Fibroblast of skin of scalp (primary cell): ENCODE results near the gene MAST4.

Source experiments
- DNase-seq: peaks from one replicate; pipeline ENCODE4 v3.0.0-alpha.2; 2013

The MAST4 gene

DNA sequence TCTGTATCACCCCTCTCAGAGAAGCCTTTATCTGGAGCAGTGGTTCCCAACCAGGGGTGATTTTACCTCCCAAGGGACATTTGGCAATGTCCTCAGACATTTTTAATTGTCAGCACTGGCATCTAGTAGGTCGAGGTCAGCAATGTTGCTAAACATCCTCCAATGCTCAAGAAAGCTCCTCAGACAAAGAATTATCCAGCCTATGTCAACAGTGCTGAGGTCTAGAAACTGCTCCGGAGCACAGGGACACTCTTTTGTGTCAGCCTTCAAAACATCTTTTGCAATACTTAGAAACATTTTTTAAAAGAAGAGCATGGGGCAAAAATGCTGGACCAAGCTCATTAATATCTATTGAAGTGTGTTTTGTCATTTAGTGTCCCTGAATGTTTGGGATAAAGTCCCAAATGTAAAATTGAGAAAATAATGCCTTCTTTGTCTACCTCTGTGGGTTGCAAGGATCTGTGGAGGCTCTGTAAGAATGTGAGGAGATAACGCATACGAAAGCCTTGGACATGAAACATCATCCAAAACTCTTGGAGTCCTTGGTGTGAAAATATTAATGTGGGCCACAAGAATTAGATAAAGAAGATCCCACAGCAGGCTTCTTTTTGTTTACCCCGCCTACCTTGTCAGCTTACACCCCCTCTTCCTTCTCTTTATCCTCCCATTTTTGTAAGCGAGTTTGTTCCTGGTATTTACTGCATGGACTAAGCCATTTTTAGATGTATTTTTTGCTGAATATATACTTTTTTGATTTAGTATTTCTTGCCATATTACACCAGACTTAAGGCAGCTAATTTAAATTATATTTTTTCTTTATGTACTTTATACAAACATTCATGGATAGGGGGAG is 406.9 kb downstream of the MAST4 start:
- DNase-seq: no peak

DNA sequence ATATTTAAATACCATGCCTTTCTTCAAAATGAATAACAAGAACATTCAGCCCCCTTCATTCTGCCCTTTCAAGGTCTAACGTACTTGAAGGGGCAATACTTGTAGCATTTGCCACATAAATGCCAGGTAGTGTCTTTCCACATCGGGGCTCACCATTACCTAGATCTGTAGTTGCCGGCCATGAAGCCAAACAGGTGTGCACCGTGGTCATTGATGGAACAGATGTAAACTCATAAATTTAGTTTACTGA is 407.4 kb downstream of the MAST4 start:
- DNase-seq: no peak

DNA sequence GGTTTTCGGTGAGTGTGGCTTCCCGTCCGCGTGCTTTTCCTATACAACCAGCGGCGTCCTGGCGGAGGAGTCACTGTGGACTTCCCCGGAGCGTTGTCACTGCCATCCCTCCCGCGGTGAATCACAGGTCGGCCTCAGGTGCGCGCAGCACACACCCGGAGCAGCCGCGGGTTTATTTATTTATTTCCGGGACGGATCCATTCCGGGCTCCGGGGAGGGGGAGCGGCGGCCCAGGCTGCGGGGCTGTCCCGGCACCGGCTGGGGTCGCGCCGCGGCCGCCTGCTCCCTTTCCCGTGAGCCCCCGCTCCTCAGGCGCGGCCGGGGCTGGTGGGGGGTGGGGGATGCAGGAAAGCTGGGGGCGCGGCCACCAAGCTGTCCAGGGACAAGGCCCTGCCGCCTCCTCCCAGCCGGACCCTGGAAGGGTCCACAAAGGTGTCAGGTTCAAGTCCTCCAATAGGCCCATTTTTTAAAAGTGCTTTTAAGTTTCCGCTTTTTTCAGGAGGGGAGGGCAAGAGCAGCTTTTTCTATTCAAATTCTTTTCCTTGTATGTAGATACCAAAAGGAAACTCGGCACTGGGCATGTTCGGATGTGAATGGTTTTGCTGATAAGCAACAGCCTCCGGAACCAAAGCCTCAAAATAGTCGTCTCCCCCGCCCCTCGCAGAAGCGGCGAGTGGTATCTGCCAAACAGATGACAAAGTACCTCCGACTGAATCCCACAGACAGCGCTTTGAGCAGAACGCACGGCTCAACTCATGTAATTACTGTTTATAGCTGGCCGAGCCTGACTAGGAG is 407.9 kb downstream of the MAST4 start:
- DNase-seq: peak; percentile 78

DNA sequence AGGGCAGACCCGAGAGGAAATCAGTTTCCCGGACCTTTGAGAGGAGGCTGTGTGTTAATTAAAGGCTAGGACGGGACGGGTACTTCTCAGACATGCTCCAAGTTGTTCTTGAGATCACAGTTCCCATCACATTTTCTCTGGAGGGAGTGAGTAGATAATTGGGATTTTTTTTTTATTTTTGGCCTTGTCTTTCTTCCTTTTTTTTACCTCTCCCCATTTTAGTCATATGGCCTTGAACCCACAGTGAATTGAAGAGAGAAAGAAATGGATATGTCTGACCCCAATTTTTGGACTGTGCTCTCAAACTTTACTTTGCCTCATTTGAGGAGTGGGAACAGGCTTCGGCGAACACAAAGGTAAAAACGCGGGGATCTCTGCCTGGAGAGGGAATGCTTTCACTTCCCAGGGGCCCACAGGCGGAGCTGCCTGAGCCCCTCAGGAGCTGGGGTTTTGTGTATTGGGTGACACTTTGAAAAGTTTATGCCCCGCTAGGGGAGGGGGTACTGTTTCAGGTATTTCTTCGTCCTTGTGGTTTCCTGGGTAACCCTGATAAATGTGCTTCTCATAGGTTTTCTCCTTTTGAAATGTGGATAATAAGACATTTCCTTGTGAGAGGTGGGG is 408.6 kb downstream of the MAST4 start:
- no peak for DNase-seq

DNA sequence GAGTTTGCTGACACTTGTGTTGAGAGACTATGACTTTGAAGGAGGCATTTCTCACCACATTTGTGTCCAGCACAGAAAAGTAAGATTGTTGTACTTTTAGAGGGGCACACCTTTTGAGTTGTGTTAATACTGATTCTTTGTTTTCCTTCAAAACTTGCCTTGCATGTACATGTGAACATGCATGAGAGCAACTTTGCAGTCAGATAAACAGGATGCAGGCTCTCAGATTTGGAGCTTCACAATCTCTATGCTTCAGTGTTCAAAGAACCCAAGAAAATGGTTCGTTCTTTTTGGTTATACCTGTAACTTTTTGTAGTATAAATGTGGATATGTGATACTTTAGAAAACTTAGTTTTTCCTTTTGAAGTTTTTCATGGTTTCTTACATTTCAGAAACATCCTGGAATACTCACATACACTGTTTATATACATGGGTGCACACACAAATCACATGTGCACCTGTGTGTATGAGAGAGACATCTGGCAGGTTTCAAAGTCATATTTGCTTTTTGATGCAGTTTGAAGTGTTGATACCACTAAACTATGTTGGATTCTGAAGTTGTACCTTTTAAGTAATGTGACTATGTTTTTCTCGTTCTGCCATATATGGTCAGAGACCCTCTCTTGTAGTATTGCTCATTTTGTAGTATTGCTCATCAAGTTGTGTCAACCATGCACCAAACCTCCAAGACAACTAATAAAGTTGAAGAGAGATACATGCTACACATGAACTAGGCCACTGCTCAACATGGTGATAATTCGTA is 409.7 kb downstream of the MAST4 start:
- no peak for DNase-seq

DNA sequence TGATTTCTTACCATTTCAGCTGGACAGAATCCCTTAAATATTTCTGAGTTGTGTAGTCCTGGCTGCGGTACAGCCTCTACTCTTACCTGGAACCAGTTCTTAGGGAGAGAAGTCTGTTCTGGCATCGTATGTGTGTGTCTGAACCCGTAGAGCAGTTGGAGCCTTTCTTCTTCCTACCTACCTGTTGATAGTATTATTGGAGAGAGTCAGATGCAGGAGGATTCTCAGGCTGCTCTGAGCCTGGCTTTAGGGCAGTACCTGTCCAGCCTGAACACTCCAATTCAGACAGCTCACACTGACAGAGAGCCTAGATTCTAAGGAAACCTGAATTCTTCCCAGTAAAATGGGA is 410.3 kb downstream of the MAST4 start:
- no peak for DNase-seq

DNA sequence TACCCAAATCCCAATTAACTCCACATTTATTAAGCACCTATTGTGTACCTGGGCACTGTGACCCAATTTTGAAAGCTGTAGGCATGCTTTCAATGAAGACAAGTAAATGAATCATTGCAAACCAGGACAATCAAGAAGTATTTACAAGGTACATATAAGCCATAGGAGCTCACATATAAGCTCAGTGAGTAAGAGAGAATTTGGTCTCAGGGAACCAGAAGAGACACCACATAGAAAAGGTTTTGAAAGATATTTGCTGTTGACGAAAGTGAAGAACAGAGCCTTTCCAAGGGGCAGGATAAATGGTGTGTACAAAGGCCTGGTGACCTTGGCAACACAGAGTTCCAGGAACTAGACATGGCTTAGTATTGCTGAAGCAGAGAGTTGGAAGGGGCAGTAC is 412.8 kb downstream of the MAST4 start:
- no peak for DNase-seq

DNA sequence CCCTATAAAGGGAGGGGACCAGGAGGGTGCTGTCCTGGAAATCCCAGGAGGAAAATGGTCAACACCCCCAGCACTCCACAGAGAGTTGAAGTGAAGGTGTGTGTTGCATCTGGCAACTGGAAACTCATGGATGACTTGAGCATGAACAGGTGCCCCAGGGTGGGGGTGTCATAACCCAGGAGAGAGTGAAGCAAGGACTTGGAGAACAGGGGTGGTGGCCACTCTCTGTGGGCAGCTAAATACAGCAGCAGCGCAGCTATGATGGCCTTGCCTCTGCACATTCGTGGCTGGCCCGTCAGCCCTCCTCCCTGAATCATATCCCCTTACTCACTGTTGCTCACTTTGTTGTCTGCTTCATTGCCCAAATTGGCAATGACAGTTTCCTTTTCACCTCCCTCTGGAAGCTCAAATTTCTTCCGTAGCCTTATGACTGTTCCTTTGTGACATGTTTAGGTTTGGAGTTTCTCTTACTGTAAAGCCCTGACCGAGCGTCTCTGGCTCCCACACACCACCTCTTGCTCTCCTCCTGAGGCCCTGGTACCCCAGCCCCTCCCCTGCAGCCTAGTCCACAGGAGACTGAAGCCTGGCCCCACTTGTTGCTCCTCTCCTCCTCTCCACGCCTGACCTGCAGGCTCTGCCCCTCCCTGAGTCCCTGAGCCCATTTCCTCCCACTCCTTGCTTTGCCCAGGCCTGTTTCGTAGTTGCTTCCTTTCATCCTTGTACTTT is 414.7 kb downstream of the MAST4 start:
- DNase-seq: peak; percentile 32

DNA sequence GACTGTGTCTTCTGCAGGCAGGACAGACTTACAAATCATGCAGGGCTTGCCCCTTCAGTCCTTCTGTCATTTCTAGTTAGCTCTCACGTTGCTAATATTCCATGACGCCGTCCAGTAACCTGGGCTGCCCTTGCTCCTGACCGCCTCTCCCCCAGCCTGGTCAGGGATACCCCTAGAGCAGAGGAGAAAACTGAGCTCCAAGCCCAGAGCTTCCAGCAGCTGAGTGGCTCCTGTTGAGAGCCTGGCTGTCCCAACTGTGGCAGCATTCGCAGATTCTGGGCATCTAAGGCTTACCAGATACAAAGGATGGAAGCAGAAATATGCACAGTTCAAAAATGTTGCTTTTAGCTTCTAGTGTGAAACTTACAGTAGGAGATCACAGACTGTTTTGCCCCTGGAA is 415.2 kb downstream of the MAST4 start:
- no peak for DNase-seq

DNA sequence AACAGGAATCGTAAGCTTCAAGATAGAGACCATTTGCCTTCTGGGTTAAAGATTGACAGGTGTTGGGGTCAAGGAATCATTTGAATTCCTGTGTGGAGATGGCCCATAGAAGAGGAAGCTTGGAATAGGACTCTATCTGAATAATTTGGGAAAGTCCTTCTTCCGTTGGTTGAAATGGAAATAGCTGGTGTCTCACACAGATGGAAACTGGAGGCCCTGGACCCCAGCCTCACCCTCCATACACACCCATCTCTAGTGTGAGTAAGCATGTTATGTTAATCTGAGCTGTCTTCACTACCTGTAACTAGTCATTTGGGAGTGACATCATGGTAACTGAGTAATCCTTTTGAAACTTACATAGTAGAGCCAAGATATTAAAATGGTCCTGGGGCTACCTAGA is 416.0 kb downstream of the MAST4 start:
- no peak for DNase-seq

DNA sequence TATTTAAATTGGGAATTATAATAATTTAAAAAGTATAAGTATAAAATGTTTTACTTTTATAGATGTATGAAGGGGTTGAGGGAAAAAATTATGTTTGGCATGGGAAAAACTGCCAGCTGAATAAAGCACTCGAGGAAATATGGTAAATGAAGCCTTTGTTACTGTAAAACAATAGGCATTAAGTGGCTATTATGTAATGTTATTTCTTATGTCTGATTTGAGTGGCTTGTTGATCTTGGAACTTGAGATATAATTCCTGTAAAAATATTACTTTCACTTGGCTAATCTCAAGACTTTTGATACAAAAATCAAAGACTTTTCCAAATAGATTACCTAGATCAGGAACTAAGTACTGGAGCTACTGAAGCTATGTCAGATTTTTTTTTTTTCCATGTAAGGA is 417.5 kb downstream of the MAST4 start:
- DNase-seq: no peak

DNA sequence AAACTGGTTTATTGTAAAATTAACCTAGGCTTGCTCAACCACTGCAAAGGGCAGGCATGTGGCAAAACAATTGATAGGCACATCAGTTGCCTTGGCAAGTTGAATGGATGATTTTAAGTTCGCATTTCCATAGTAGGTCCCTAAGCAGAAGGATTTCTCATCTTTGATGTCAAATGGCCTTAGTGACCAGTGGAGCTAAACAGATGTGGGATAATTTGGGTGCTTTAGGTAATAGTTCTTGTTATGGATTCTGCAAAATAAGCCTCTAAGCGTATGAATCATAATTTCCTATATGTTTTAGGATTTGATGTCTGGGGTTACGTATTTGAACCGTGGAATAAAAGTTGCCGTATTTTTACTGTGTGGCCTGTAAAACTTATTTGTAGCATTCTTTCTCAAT is 418.0 kb downstream of the MAST4 start:
- DNase-seq: no peak

DNA sequence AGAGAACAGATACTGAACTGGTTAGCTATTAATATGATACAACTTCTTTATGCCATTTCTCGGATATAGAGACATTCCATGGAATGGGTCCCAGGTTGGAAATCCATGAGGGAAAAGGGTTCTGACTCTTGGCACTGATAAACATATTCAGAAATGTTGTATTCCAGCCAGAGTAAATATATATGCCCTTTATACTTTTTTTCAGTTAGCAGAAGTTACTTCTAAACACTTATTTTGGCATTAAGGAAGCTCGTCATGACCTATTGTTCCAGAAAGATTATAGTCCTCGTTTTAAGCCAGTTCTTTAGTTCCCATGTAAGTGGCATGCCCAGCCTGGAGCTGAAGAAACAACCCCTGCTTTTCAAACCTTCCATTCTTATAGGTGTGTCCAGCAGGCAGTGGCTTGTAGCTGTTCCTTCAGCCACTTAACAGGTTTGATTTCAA is 418.8 kb downstream of the MAST4 start:
- no peak for DNase-seq

DNA sequence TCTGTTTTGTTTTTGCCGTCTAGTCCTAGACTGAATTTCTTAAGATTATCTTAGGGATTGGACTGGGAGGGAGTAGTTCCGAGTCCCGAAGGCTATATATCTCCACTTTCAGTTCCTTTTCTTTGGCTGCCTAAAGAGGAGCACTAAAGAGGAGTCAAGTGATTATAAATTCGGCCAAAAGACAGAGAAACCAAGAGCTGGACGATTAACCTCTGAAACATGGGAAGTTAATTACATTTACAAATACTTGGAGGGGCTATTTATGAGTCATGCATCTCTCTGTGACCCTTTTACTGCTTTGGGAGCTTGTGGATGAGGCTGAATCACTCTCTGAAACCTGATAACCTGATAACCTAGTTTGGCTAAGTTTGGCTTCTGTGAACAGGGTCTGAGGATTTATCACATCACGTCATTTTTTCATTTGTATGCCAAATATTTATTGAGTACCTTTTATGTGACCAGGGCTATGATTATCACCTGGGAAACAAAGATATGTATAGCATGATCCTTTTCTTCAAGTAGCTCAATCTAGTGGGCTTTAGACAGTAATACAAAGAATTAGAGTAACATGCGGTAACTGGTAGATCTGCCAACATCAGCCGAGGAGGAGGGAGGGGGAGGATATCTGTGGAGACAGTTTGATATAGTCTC is 419.5 kb downstream of the MAST4 start:
- no peak for DNase-seq

DNA sequence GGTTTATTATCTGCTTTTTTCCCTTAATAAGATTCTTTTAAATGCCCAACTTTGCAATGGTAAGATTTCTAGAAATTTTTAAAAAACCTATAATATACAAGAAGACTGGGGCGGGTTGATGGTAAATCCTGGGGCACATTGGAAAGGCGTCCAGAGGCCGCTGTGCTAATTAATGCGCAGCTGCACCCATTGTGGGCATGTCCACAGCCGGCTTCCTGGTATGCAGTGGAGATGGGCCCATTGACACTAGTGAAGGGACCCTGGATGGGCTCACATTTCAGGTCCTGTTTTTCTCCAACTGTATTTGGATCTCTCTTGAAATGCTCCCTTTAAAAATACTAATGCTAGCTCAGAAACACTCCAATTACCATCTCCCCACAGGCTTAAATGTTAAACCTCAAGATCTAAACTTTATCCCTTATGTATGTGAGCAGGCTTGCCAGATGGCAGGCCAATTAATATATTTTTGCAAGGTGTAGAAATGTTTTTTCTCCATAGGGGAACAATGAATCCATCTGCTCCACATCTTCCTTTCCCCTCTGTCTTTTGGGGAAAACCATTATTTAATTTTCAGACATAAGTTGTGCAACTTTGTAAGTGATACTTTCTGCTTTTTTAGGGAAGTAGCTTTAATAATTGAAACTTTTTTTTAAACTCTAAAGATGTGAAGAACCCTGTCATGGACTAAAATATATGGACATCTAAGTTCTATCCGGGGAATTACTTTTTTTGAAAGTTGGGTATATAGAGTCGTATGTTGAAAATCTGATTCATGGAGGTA is 423.1 kb downstream of the MAST4 start:
- DNase-seq: no peak

DNA sequence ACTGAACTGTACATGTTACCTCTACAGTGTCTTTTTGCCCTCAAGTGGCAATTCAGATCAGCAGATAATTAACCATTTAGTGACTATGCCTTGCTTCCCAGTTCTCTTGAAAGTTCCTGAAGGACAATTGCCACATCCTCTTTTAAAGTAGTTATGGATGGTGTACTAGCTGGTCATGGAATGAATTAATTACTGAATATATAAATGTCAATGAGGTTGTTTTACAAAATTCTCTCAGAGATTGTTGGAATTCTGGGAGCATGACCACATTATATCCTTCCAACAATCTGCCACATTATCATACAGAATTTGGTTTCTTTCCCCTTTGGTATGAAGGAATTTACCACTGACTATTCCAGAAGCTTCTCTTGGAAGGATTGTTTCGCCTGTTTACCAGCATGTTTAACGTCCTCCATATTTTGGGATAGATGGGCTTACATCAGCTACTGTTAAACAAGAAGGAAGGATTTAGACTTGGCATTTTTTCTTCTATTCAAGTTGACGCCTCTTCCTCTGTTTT is 424.0 kb downstream of the MAST4 start:
- DNase-seq: peak; percentile 52

DNA sequence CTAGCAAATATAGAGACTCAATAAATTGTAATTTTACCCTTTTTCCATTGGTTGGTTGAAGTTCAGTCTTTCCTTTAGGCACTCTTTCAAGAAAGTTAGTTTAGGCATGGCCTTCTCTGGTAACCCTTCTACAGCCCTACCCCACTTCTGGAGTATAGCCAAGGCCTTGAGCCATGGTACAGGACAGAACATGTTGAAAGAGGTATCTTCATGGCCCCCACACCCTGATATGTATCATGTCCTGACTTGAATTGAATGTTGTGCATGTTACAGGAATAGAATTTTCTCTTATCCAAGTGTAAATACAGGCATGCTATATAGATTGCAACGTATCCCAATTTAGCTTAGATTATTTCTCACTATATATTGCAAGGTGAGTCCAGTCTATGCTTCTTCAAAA is 424.8 kb downstream of the MAST4 start:
- no peak for DNase-seq

DNA sequence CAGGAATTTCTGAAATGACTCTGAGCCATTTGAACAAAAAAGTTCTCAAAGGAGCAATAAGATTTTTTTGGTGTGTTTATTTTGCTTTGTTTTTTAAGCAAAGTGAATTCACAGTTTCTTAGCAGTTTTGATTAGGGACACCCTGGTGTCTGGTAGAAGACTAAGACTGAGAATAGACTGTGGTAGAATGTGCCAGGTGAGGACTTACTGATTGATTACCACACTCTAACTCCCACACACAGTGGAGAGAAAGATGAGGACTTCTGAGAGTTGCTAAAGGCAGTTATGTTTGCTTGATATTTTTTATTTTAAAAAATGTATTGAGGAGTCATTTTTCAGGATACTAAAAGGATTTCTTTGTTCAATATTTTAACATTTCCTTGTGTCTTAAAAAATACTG is 425.3 kb downstream of the MAST4 start:
- no peak for DNase-seq

DNA sequence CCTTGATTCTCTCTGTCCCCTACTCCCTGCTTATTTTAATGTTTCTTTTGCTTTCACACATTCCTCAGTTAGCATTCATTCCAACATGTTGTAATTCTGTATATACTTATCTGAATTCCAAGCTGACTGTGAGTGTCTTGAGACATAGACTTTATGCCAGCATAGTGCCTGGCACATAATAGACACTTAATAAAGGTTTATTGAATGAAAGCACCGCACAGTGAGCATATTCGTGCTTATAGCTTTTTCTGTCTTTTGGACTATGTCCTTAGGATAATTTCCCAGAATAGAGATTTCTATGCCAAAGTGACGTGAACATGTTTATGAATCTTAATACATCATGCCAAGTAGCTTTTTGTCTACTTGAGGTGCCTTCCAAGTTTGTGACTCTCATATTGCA is 425.8 kb downstream of the MAST4 start:
- DNase-seq: no peak

DNA sequence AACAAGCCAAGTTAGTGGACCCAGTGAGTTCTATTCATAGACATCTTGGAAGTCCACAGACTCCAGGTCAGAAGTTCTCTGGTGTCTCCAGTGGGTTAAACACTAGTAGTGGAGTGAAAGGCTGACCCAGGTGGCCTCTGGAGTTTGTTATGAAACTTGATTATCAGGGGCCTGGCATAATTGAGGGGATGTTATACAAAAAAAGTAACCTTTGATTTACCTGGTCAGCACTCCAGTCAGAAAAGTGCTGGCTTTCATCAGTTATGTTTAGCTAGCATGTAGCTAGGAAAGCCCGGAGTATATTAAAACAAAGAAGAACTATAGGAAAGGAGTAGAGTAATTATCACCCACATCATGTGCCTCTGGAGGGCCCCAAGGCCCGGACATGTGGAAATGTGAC is 429.3 kb downstream of the MAST4 start:
- DNase-seq: no peak

DNA sequence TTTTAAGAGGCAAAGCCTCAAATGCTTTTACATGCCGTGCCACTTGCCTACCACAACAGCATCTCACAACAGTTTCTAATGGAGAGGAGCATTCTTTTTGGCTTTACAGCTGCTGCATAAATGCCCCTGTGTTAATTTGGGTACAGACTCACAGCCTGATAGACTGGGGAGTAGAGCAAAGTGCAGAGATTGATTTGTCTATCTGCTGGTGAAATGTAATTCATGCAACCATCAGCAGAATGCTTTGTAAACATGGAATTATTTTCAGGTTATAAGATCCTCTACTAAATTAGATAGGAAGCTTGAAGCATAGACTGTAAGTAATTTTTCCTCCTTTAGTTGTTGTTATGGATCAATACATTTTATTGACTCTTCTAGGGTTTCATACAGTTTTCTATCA is 430.1 kb downstream of the MAST4 start:
- DNase-seq: no peak
